Osteoblast (primary cell): ENCODE results near the gene KCNK13. TPM values are rescaled to one million over a fixed set of nuclear protein-coding genes. Genes with fewer than 3 reads are reported as not detected.

Source experiments
- DNase-seq: peaks from one replicate; pipeline ENCODE4 v3.0.0; 2011; ENCODE audit warnings: low spot score, mixed read lengths; ENCODE audit not compliant: insufficient read length; ENCODE audit errors: missing footprints
- H2AFZ ChIP-seq: 2 replicates; pipeline ENCODE4 v1.6.0; 2011; ENCODE audit warnings: mild to moderate bottlenecking, low read length
- H3K27ac ChIP-seq: 2 replicates; pipeline ENCODE4 v1.5.1; 2011; ENCODE audit warnings: mild to moderate bottlenecking, low read depth, low read length, moderate library complexity
- H3K27me3 ChIP-seq: 2 replicates; pipeline ENCODE4 v1.6.0; 2012; ENCODE audit warnings: mild to moderate bottlenecking, control low read depth, inconsistent platforms, low read length, moderate library complexity; ENCODE audit not compliant: insufficient read depth
- H3K36me3 ChIP-seq: 2 replicates; pipeline ENCODE4 v1.5.1; 2011; ENCODE audit warnings: mild to moderate bottlenecking, low read length, control low read depth, moderate library complexity; ENCODE audit not compliant: insufficient read depth
- H3K4me1 ChIP-seq: 2 replicates; pipeline ENCODE4 v1.5.1; 2011; ENCODE audit warnings: mild to moderate bottlenecking, low read length, control low read depth, moderate library complexity; ENCODE audit not compliant: insufficient read depth
- H3K4me2 ChIP-seq: 2 replicates; pipeline ENCODE4 v1.6.0; 2011; ENCODE audit warnings: mild to moderate bottlenecking, low read length; ENCODE audit not compliant: insufficient read depth
- H3K4me3 ChIP-seq: fragments of 200-600 bp; sonication (generic); 3 replicates; pipeline ENCODE4 v1.5.1; 2012; ENCODE audit warnings: mild to moderate bottlenecking, low read length, inconsistent platforms; ENCODE audit not compliant: insufficient read depth
- H3K79me2 ChIP-seq: 2 replicates; pipeline ENCODE4 v1.6.0; 2012; ENCODE audit warnings: mild to moderate bottlenecking, low read length, control low read depth, inconsistent platforms; ENCODE audit not compliant: insufficient read depth
- H3K9me3 ChIP-seq: 2 replicates; pipeline ENCODE4 v1.5.1; 2011; ENCODE audit warnings: low read depth, low read length, control low read depth
- H4K20me1 ChIP-seq: 2 replicates; pipeline ENCODE4 v1.6.0; 2012; ENCODE audit warnings: mild to moderate bottlenecking, low read length, control low read depth; ENCODE audit not compliant: insufficient read depth
- CTCF ChIP-seq: IDR thresholded peaks from 2 replicates; pipeline ENCODE4 v1.5.1; 2011; ENCODE audit warnings: mild to moderate bottlenecking, low read depth, low read length, moderate library complexity; ENCODE audit errors: extremely low read depth
- total RNA-seq: library from RNA; depleted of rRNA; stranded (reverse); fragments of >200 nt; gene quantifications from 2 replicates; pipeline ENCODE4 v1.2.3, GENCODE V29; 2012

The KCNK13 gene
- total RNA-seq, 1 donor = not detected

- Histone ChIP-seq H3K36me3 (no peaks in the 10 kb centered on the region), H3K27ac (no peak overlapping the region), H3K4me1 (peaks cover 4% of the 10 kb centered on the region), H3K4me2 (no peak overlapping the region), H4K20me1 (no peaks in the 10 kb centered on the region), H3K79me2 (no peaks in the 10 kb centered on the region), H3K4me3 (no peak overlapping the region), H2AFZ (no peak overlapping the region), H3K9me3 (no peaks in the 10 kb centered on the region), H3K27me3 (peaks cover 9% of the 10 kb centered on the region)
- TF ChIP-seq CTCF = no peak
- no peak for DNase-seq
These were observed 71.2 kb downstream of the KCNK13 start for GRCh38 chr14:90132821-90133570.

- Histone ChIP-seq H3K79me2 (no peaks in the 10 kb centered on the region), H3K27me3 (peaks cover 12% of the 10 kb centered on the region), H4K20me1 (no peaks in the 10 kb centered on the region), H3K4me3 (no peak overlapping the region), H3K9me3 (no peaks in the 10 kb centered on the region), H3K4me1 (peaks cover 4% of the 10 kb centered on the region), H3K27ac (no peak overlapping the region), H2AFZ (no peak overlapping the region), H3K36me3 (no peaks in the 10 kb centered on the region), H3K4me2 (no peak overlapping the region)
- no peak for DNase-seq
- TF ChIP-seq CTCF = no peak
These were observed 75.1 kb downstream of the KCNK13 start for GRCh38 chr14:90136904-90137303.

- Histone ChIP-seq H3K36me3 (no peaks in the 10 kb centered on the region), H3K27ac (no peak overlapping the region), H3K4me1 (peaks cover 4% of the 10 kb centered on the region), H3K9me3 (no peaks in the 10 kb centered on the region), H3K4me3 (no peak overlapping the region), H3K27me3 (peaks cover 12% of the 10 kb centered on the region), H4K20me1 (no peaks in the 10 kb centered on the region), H2AFZ (no peak overlapping the region), H3K79me2 (no peaks in the 10 kb centered on the region), H3K4me2 (no peak overlapping the region)
- no peak for DNase-seq
- TF ChIP-seq CTCF = no peak
These were observed 76.0 kb downstream of the KCNK13 start for GRCh38 chr14:90137807-90138206.

GRCh38 chr14:90139199-90139598 is 77.4 kb downstream of the KCNK13 start:
- H3K27ac ChIP-seq = no peak overlapping the region
- no peak for TF ChIP-seq CTCF
- no peaks in the 10 kb centered on the region for H4K20me1 ChIP-seq
- H3K27me3 ChIP-seq = peaks cover 17% of the 10 kb centered on the region
- H3K4me1 ChIP-seq = peaks cover 4% of the 10 kb centered on the region
- H3K79me2 ChIP-seq = no peaks in the 10 kb centered on the region
- no peak overlapping the region for H3K4me2 ChIP-seq
- no peak for DNase-seq
- H3K4me3 ChIP-seq = no peak overlapping the region
- H2AFZ ChIP-seq = no peak overlapping the region
- H3K36me3 ChIP-seq = no peaks in the 10 kb centered on the region
- no peaks in the 10 kb centered on the region for H3K9me3 ChIP-seq
